Memory B cell (primary cell): ENCODE measurements around the gene BCKDHB.
"Not testable (repeated sequence)": the region's sequence is repeated elsewhere in the genome, so short reads cannot be mapped to it uniquely, and the experiment has no call there.

Experiments used
- ATAC-seq: fragments of 150-1000 bp; cut with Tn5 transposase; 2 replicates; pipeline ENCODE4 v1.10.0; 2021; ENCODE audit warnings: low read depth, mild to moderate bottlenecking, moderate library complexity
- DNase-seq, 2 donors: peaks; one replicate each; pipeline ENCODE4 v3.0.0; 2022; ENCODE audit warnings: low spot score in 2 of 2
- H3K27ac Mint-ChIP-seq: one replicate; pipeline ENCODE4 v1.8.0; 2022; ENCODE audit warnings: mild to moderate bottlenecking, moderate library complexity, mixed read lengths
- H3K27me3 Mint-ChIP-seq: one replicate; pipeline ENCODE4 v1.8.0; 2022; ENCODE audit warnings: mixed read lengths
- H3K36me3 Mint-ChIP-seq: one replicate; pipeline ENCODE4 v1.8.0; 2022; ENCODE audit warnings: mild to moderate bottlenecking, mixed read lengths
- H3K4me1 Mint-ChIP-seq: one replicate; pipeline ENCODE4 v1.8.0; 2022; ENCODE audit warnings: mixed read lengths
- H3K4me3 Mint-ChIP-seq: one replicate; pipeline ENCODE4 v1.8.0; 2022; ENCODE audit warnings: mild to moderate bottlenecking, moderate library complexity, mixed read lengths
- H3K9me3 Mint-ChIP-seq: one replicate; pipeline ENCODE4 v1.8.0; 2022; ENCODE audit warnings: mixed read lengths

BCKDHB gene

DNA sequence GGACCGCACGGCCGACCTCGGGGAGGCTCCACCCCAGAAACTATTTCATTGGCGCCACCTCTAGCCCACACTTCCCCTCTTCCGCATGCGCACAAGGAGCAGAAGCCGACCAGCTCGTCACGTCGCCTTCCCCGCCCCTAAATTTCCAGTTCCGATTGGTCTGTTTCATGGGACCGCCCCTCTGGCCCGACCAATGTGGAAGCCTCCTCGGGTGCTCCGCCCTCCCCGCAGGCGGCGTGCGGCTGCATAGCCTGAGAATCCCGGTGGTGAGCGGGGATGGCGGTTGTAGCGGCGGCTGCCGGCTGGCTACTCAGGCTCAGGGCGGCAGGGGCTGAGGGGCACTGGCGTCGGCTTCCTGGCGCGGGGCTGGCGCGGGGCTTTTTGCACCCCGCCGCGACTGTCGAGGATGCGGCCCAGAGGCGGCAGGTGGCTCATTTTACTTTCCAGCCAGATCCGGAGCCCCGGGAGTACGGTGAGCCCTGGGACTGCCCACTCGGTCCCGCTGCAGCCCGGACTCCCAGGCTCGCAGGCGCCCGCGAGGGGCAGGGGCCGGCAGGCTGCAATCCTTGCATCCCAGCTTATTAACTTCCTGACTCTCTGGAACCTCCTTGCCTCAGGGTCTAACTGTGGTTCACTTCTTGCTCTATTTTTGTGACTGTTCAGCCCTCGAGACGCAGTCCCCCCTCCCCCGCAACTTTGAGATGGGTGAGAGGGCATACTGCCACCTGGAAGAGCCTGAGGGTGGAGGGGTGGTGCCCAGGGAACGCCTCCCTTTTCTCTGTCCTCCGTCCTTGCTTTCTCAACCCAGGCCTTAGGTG lies at the start of gene BCKDHB:
Gene BCKDHB (plus strand): TSS at position 254 of the 818 bp plus-strand sequence. CDS start 23 bp downstream, at position 277.
- H3K9me3 Mint-ChIP-seq = no peaks in the 10 kb centered on the region
- peaks cover 6% of the 10 kb centered on the region for H3K27me3 Mint-ChIP-seq
- H3K27ac Mint-ChIP-seq = peak within 1 kb of the TSS; percentile 15
- peaks cover 9% of the 10 kb centered on the region for H3K4me1 Mint-ChIP-seq
- H3K36me3 Mint-ChIP-seq = no peaks in the 10 kb centered on the region
- DNase-seq = peak; percentile 91 to 98
- peak; percentile 96 for ATAC-seq
- peak within 1 kb of the TSS; percentile 79 for H3K4me3 Mint-ChIP-seq

DNA sequence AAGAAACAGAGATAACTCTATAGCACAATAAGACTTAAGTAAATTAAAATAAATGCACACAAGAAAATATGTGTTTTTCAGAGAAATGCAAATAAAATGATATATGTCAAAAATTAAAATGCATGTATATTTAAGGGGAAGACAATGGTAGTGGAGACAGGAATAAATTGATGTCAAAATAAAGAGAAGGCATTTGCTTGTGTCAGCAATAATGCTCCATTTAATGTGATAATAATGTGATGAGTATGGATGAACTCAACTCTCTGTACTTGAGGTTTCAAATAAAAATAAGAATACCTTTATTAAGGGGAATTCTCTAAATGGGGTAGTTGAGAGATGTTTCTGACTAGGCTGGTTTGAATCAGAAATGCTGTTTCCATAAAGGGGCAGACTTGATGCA lies 45.7 kb upstream of the BCKDHB start:
- H3K27ac Mint-ChIP-seq = no peak overlapping the region
- H3K36me3 Mint-ChIP-seq = no peaks in the 10 kb centered on the region
- ATAC-seq (no peak), DNase-seq (no peak)
- H3K4me3 Mint-ChIP-seq = no peak overlapping the region
- H3K4me1 Mint-ChIP-seq = no peaks in the 10 kb centered on the region
- no peaks in the 10 kb centered on the region for H3K9me3 Mint-ChIP-seq
- no peaks in the 10 kb centered on the region for H3K27me3 Mint-ChIP-seq

DNA sequence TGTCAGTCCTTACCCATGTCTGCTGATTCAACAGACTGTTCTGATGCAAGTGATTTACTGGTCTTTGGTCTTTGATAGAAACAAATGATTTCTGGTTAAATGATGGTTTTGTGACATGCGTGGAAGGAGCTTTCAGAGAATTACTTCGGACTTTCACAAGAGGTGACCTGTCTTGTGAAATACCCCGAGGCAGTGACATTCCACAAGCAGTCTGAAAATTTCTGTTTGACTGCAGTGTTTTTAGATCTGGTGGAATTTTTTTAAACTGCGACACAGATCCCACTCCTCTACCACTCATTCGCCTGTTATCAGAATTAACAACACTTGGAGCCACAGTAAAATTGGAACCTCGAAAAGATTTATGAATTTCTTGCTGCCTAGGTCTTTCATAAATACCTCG lies 38.3 kb upstream of the BCKDHB start:
- ATAC-seq, H3K36me3 Mint-ChIP-seq, DNase-seq, H3K27me3 Mint-ChIP-seq, H3K4me1 Mint-ChIP-seq, H3K9me3 Mint-ChIP-seq, H3K27ac Mint-ChIP-seq, H3K4me3 Mint-ChIP-seq: not testable (repeated sequence)

DNA sequence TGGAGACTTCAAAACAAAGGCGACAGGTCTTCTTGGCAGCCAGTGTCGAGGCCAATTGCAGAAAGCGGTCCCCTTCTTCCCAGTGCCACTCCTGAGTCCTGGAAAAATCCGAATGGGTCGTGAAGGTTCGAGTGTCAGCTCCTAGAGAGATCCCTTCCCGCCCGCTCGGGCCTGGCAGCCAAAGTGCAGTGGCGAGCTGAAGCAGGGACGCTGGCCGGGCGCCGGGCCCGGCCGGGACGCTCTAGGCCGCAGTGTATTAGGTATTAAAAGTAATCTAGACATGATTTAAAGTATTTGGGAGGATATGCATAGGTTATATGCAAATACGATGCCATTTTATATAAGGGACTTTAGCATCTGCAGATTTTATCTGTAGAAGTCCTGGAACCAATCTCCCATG lies 36.0 kb upstream of the BCKDHB start:
- not testable (repeated sequence) for DNase-seq, ATAC-seq, H3K27me3 Mint-ChIP-seq, H3K4me1 Mint-ChIP-seq, H3K27ac Mint-ChIP-seq, H3K9me3 Mint-ChIP-seq, H3K36me3 Mint-ChIP-seq, H3K4me3 Mint-ChIP-seq

DNA sequence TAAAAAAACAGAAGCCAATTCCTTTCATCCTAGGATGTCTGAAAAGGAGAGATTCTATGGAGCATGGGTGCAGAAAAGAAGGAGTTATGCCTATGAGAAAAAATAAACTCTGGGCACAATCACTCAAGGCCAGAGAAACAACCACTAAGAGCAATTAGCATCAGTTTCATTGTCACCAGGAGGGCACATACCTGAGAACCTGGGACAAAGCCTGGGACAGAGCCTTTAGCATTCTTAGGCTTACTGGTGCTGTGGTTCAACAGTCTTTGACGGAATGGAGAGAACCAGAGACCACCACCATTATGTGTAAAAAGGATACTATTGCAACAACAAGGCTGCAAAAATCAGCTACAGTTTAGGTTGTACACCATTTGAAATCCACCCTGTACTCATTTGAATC lies 29.4 kb upstream of the BCKDHB start:
- no peaks in the 10 kb centered on the region for H3K9me3 Mint-ChIP-seq

DNA sequence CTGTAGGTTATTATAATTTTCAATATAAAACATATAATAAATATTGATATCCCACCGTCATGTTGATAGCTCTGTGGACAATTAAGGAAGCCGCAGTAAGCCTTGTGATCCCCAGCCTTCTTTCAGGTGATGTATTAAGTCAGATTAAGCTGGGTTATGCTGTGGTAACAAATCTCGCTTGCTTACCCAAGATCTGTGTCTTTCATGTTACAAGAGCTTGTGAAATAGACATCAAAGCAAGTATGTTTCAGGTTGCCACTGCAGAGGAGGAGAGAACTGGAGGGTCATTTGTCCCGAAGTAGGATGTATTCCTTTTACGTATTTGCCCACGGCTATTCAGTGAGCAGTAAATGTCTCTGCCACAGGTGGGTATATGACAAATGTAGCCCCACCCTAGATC lies 17.8 kb upstream of the BCKDHB start:
- no peaks in the 10 kb centered on the region for H3K9me3 Mint-ChIP-seq
- no peaks in the 10 kb centered on the region for H3K36me3 Mint-ChIP-seq
- H3K27me3 Mint-ChIP-seq = peaks cover 2% of the 10 kb centered on the region
- H3K4me1 Mint-ChIP-seq = no peaks in the 10 kb centered on the region
- no peak for ATAC-seq
- H3K27ac Mint-ChIP-seq = no peak overlapping the region
- DNase-seq = no peak
- no peak overlapping the region for H3K4me3 Mint-ChIP-seq

More for the DNA sequence above, 29.4 kb upstream of the BCKDHB start:
- H3K27ac Mint-ChIP-seq = no peak overlapping the region
- peaks cover 7% of the 10 kb centered on the region for H3K27me3 Mint-ChIP-seq
- no peaks in the 10 kb centered on the region for H3K4me1 Mint-ChIP-seq
- no peak overlapping the region for H3K4me3 Mint-ChIP-seq
- no peaks in the 10 kb centered on the region for H3K36me3 Mint-ChIP-seq
- DNase-seq (no peak), ATAC-seq (no peak)

DNA sequence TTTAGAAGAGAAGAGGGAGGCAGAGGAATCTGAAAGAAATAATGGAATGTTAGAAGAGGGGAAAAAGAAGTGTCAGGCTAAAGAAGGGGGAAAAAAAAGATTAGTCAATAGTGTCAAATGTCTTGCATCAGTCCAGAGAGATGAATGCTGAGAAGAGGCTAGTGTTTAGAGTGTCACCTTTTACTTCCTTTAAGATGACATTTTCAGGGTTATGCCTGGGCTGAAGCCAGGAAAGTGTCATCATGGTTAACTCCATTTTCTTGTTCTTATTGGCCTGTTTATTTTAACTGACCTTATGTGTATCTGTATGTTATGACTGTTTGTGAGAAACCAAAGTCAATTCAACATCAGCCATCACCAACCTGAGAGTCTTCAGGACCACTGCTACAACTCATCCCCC lies 15.0 kb upstream of the BCKDHB start:
- no peak overlapping the region for H3K4me3 Mint-ChIP-seq
- peaks cover 2% of the 10 kb centered on the region for H3K27me3 Mint-ChIP-seq
- ATAC-seq (no peak), DNase-seq (no peak)
- H3K9me3 Mint-ChIP-seq = no peaks in the 10 kb centered on the region
- H3K4me1 Mint-ChIP-seq = no peaks in the 10 kb centered on the region
- no peaks in the 10 kb centered on the region for H3K36me3 Mint-ChIP-seq
- no peak overlapping the region for H3K27ac Mint-ChIP-seq

DNA sequence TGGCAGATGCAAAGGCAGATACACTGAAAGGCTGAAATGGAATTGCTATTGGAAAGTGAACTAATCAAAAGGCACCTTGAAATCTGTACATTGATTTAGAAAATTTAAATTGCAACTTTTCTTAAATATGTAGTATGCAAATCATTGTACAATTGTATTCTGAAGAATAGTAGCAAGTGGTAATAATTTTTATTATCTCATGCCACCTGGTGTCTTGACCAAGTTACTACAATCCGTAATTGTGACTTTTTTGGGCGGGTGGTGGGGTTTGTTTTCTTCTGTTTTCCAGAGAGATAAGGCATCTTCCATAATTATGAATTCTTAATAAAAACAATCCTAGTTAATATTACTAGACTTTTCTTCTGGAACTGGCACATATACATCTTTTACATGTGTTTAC lies 12.5 kb upstream of the BCKDHB start:
- Mint-ChIP-seq H3K4me3 (no peak overlapping the region), H3K9me3 (no peaks in the 10 kb centered on the region), H3K27ac (no peak overlapping the region), H3K4me1 (peaks cover 3% of the 10 kb centered on the region), H3K36me3 (no peaks in the 10 kb centered on the region), H3K27me3 (peaks cover 2% of the 10 kb centered on the region)
- ATAC-seq (peak; percentile 38), DNase-seq (no peak)

DNA sequence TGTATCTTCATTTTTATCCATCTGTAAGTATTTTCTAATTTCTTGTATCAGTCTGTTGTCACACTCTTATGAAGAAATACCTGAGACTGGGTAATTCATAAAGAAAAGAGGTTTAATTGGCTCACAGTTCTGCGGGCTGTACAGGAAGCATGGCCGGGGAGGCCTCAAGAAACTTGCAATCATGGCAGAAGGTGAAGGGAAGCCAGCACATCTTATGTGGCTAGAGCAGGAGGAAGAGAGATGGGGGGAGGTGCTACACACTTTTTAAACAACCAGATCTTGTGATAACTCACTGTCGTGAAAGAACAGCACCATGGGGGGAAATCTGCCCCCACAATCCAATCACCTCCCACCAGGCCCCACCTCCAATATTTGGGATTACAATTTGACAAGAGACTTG lies 10.9 kb upstream of the BCKDHB start:
- Mint-ChIP-seq H3K4me1 (peaks cover 11% of the 10 kb centered on the region), H3K4me3 (no peak overlapping the region)
- ATAC-seq = no peak

DNA sequence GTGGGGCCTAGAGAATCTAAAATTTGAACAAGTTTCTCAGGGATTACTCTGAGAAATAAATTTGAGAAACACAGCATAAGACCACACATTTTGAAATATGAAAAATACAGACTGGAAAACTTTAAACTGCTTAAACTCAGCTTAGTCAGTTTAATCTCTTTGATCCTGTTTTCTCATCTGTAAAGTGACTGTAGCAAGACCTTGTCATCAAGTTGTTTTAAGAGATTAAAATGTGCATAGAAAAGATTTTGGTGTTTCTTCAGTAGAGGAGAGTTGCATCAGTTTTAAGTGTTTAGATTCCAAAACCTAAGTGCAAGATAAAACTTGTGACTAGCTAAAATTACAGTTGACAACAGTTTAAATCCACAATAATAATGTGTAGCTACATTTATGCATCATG lies 8.1 kb upstream of the BCKDHB start:
- Mint-ChIP-seq H3K9me3 (no peaks in the 10 kb centered on the region), H3K27me3 (peaks cover 4% of the 10 kb centered on the region), H3K36me3 (no peaks in the 10 kb centered on the region), H3K27ac (no peak overlapping the region), H3K4me1 (peaks cover 11% of the 10 kb centered on the region), H3K4me3 (no peak overlapping the region)
- ATAC-seq (no peak), DNase-seq (no peak)

More for the DNA sequence above, 10.9 kb upstream of the BCKDHB start:
- peaks cover 3% of the 10 kb centered on the region for H3K27me3 Mint-ChIP-seq
- no peaks in the 10 kb centered on the region for H3K9me3 Mint-ChIP-seq
- no peak overlapping the region for H3K27ac Mint-ChIP-seq
- DNase-seq = no peak
- H3K36me3 Mint-ChIP-seq = no peaks in the 10 kb centered on the region

DNA sequence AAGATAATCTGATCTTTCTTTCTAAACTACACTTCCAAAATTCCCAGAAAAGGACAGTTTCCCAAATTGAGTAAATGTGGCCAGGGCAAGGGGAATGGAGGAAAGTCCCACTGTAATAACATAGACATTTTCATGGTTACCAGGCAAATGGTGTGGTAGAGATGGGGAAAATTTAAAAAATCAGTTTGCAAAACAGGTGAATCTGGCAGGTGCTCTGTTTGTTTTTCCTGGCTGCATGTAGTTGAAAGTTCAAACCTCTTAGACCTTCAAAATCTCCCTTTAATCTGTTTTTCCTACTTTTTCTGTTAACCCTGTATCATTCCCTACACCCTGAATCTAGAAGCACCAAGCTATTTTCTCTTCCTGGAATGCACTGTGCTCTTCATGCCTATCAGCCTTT lies 2.0 kb upstream of the BCKDHB start:
- DNase-seq (no peak), ATAC-seq (no peak)
- Mint-ChIP-seq H3K27me3 (peaks cover 8% of the 10 kb centered on the region), H3K27ac (no peak overlapping the region), H3K36me3 (no peaks in the 10 kb centered on the region), H3K9me3 (no peaks in the 10 kb centered on the region), H3K4me3 (no peak overlapping the region), H3K4me1 (peaks cover 12% of the 10 kb centered on the region)

DNA sequence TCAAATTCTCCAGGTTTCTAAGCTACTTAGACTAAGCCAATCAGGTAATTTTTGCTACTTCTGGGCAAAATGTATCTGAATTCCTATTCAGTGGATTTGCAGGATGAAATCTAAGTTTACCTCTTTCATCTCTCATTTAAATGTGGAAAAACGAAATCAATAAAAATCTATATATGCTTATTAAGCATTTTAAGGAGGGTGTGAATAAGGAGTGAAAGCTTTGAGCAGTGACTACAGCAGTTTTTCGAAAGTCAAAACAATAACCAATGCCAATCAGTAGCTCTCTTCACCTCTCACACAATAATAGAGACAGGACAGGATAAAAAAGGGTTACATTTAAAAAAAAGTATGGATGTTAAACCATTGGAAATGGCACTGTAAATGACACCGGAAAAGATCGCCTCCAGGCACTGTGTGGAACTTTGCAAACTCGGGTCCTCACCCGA lies 476 bp upstream of the BCKDHB start:
- ATAC-seq (peak; percentile 7), DNase-seq (no peak)
- H3K4me1 Mint-ChIP-seq = peaks cover 9% of the 10 kb centered on the region
- no peaks in the 10 kb centered on the region for H3K9me3 Mint-ChIP-seq
- peaks cover 6% of the 10 kb centered on the region for H3K27me3 Mint-ChIP-seq
- H3K27ac Mint-ChIP-seq = peak overlapping the region; percentile 15
- peak overlapping the region; percentile 79 for H3K4me3 Mint-ChIP-seq
- no peaks in the 10 kb centered on the region for H3K36me3 Mint-ChIP-seq

DNA sequence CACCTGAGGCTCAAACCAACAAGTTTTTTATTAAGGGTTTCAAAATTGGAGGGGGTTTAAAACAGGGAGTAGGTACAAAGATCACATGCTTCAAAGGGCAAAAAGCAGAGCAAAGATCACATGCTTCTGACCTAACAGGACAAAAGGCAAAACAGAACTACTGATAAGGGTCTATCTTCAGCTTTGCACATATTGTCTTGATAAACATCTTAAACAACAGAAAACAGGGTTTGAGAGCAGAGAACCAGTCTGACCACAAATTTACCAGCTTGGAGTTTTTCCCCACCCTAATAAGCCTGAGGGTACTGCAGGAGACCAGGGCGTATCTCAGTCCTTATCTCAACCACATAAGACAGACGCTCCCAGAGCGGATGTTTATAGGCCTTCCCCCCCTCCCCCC lies 16.1 kb downstream of the BCKDHB start:
- not testable (repeated sequence) for H3K4me1 Mint-ChIP-seq, ATAC-seq, DNase-seq, H3K4me3 Mint-ChIP-seq, H3K9me3 Mint-ChIP-seq, H3K27me3 Mint-ChIP-seq, H3K27ac Mint-ChIP-seq
- peaks cover 32% of the 10 kb centered on the region for H3K36me3 Mint-ChIP-seq

DNA sequence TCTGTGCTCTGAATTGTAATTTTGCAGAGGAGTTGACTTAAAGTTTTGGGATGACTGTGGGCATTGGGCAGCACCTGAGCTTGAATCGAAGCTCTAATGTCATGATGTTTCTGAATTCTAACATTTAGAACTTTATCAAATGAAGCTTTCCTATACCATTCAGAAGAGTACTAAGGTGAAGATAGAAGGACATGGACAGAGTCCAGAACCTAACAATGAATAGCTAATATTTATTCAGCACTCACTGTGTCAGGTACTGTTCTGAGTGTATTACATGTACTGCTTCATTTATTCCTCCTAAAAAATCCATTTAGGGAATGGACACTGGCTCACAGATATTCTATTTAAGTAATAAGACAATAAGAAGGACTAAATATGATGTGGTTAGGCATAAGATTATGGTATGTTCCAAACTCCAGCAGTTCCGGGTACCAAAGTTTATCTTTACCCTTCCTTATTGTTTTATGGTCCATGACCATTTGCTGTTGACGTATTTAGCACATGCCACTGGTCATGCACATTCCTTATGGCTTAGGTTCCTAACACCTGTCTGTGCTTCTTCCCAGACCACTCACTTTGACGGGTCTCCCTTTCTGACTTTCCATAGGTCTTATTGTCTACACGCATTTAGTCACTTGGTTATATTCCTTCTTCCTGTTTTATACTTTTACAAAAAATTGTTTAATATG lies 20.3 kb downstream of the BCKDHB start:
- H3K36me3 Mint-ChIP-seq = peaks cover 35% of the 10 kb centered on the region
- H3K27ac Mint-ChIP-seq = no peak overlapping the region
- DNase-seq (no peak), ATAC-seq (no peak)
- peaks cover 5% of the 10 kb centered on the region for H3K4me1 Mint-ChIP-seq
- H3K4me3 Mint-ChIP-seq = no peak overlapping the region
- no peaks in the 10 kb centered on the region for H3K9me3 Mint-ChIP-seq
- no peaks in the 10 kb centered on the region for H3K27me3 Mint-ChIP-seq
